H1 (cell line): ENCODE results near the gene LEKR1. TPM values are rescaled to one million over a fixed set of nuclear protein-coding genes. Genes with fewer than 3 reads are reported as not detected.

Source experiments
- GTF2F1 ChIP-seq: IDR thresholded peaks from 2 replicates; pipeline ENCODE4 v1.6.1; 2012; ENCODE audit warnings: low read depth, low read length, improper control_type of control experiment, borderline replicate concordance
- HDAC6 ChIP-seq: IDR thresholded peaks from one replicate; pipeline ENCODE4 v1.7.1; 2012; ENCODE audit warnings: low read depth, mild to moderate bottlenecking, inconsistent platforms, low read length, moderate library complexity
- JUND ChIP-seq: IDR thresholded peaks from 2 replicates; pipeline ENCODE4 v1.6.1; 2011; ENCODE audit warnings: mild to moderate bottlenecking, improper control_type of control experiment, low read length
- RAD21 ChIP-seq, 2 experiments: IDR thresholded peaks in 1 of 2; conservative IDR thresholded peaks in 1 of 2; 2 replicates each; pipeline ENCODE4 v1.6.1; 2011; ENCODE audit warnings: low read depth in 2 of 2, low read length in 2 of 2, improper control_type of control experiment in 1 of 2, inconsistent platforms in 1 of 2, mild to moderate bottlenecking in 1 of 2, moderate library complexity in 1 of 2
- polyA plus RNA-seq, 7 experiments: library from polyadenylated mRNA; depleted of rRNA in 3 of 7; stranded (reverse) in 5 of 7; unstranded in 2 of 7; fragments of >200 nt in 5 of 7; fragments of 200-250 nt in 2 of 7; gene quantifications; 1 replicate in 5 of 7; 2 replicates in 1 of 7; 4 replicates in 1 of 7; pipeline versions ENCODE4 v1.2.1 to v1.2.3, GENCODE V29; 2011 to 2013; ENCODE audit warnings: missing spikeins in 2 of 7, mixed read lengths in 2 of 7
- total RNA-seq: library from RNA; stranded (reverse); fragmentation: NEBNext Ultra II Directional; extraction: Animal tissue kit (Norgen Biotek cat#: 25700); gene quantifications from 2 replicates; pipeline ENCODE4 v1.2.1, GENCODE V29; 2021

Gene LEKR1
- total and polyA plus RNA-seq, 2 of the 8 experiments (the other 6 are each of a cell fraction or from before 2014, with no cell fraction given): 0.08 TPM; not detected in 1

DNA sequence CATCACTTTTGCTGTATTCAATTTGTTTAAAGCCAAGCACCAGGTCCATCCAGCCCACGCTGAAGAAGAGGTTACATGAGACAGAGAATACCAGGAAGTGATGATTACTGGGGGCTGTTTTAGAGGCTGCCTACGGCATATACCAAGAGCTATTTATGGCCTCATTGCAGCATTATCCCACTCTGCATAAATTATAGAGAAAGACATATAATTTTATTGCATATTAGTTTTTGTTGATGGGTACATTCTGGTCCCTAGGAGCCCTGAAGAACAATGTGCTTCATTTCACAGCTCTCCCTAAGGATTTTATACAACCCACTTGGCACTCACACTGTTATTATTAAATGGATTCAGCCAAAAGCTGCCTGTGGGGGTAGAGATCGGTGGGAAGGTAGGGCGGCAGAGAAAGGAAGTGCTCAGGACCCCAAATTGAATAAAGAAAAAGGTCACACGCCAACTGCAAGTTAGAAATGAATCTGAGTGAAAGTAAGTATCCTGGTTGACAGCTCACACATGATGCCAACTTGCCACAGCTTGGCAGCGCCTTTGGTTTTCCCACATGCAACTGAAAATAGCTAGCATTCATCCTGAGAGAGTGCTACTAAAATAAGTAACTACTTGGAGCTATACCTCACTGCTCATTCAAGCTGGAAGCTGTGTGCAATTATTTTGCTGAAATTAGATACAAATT is 260.1 kb downstream of the LEKR1 start (continued):
- TF ChIP-seq RAD21 (IDR thresholded peaks at IDR 0.05 in 1 of 2, conservative IDR thresholded peaks at IDR 0.05 in 1 of 2; ENCODE audit: low read depth in 2 of 2, low read length in 2 of 2) (no peak), JUND (no peak), HDAC6 (no peak), GTF2F1 (no peak)
- TF ChIP-seq, all 59 proteins: peak for 0
